A549 (cell line): ENCODE measurements around the gene SELENOV.

Experiments
- CBX8 ChIP-seq: fragments of 200-600 bp; sonication (generic); IDR thresholded peaks from 2 replicates; pipeline ENCODE4 v1.6.1; 2016
- CEBPB ChIP-seq, 2 experiments: fragments of >200 bp in 1 of 2; sonication (Bioruptor Twin) in 1 of 2; formaldehyde crosslinking in 1 of 2; IDR thresholded peaks; 2 replicates each; pipeline ENCODE4 v1.6.1; 2012 to 2016
- CHD4 ChIP-seq: fragments of 200-600 bp; sonication (generic); IDR thresholded peaks from 2 replicates; pipeline ENCODE4 v1.6.1; 2016; ENCODE audit warnings: antibody characterized with exemption, mild to moderate bottlenecking, borderline replicate concordance
- HDAC2 ChIP-seq: fragments of 200-600 bp; sonication (generic); IDR thresholded peaks from 2 replicates; pipeline ENCODE4 v1.6.1; 2016
- MAX ChIP-seq: IDR thresholded peaks from 2 replicates; pipeline ENCODE4 v1.6.1; 2012
- POLR2A ChIP-seq: IDR thresholded peaks from 2 replicates; pipeline ENCODE4 v1.6.1; 2012; ENCODE audit warnings: mild to moderate bottlenecking, low read length
- TF ChIP-seq, protein P1 (sequence below): fragments of >200 bp; sonication (Bioruptor Twin); formaldehyde crosslinking; IDR thresholded peaks from 3 replicates; pipeline ENCODE4 v1.5.1; 2016

DNA sequence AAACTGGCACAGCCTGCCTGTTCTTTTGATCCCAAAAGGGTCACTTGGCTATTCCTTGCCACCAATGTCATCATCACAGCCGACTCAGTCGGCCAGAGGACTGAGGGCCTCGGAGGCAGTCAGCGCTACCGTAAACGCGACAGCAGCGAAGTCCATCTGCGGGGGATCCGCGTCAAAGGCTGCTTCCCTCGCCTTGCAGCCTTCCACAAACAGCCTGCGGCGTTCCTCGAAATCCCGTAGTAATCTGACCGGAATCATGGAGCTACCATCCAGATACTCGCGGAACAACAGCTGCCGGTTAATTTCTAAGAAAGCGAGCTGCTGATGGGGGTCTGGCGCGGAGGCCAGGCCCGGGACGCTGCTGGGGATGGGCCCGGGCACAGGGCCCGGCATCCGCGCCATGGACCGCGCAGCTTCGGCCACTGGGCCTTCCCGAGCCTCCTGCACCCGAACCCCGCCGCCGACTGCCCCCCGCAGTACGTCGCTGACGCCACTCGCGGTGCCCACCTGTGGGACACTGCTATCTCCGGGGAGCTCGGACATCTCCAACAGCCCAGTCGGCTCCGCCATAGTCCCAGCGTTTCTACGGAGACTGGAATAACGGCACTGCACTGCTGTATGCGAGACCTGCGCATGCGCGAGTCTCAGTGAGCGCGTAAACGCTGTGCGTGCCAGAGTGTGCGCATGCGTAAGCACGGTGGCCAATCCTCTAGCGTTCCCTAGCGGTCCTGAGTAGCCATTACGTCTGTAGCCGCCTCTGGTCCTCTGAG lies 17.5 kb downstream of the SELENOV start, which contains the start of gene EID2B:
- TF ChIP-seq MAX (no peak; the same call in none of the 2 replicates), HDAC2 (peak; percentile 75; the same call in 1 of the 2 replicates), POLR2A (peak; percentile 96), CHD4 (no peak), CBX8 (no peak), CEBPB (IDR thresholded peaks at IDR 0.05) (no peak)
- TF ChIP-seq, protein P1, sequence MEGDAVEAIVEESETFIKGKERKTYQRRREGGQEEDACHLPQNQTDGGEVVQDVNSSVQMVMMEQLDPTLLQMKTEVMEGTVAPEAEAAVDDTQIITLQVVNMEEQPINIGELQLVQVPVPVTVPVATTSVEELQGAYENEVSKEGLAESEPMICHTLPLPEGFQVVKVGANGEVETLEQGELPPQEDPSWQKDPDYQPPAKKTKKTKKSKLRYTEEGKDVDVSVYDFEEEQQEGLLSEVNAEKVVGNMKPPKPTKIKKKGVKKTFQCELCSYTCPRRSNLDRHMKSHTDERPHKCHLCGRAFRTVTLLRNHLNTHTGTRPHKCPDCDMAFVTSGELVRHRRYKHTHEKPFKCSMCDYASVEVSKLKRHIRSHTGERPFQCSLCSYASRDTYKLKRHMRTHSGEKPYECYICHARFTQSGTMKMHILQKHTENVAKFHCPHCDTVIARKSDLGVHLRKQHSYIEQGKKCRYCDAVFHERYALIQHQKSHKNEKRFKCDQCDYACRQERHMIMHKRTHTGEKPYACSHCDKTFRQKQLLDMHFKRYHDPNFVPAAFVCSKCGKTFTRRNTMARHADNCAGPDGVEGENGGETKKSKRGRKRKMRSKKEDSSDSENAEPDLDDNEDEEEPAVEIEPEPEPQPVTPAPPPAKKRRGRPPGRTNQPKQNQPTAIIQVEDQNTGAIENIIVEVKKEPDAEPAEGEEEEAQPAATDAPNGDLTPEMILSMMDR, result peak; percentile 100
